Stimulated activated CD8-positive, alpha-beta memory T cell treated with anti-CD3 and anti-CD28 coated beads, Interleukin-15, amount 100 ng/mL, for 1 hour (primary cell): ENCODE data around the gene DNAI4.
"Not testable (repeated sequence)": the region's sequence is repeated elsewhere in the genome, so short reads cannot be mapped to it uniquely, and the experiment has no call there.

Experiments
- DNase-seq: peaks from one replicate; pipeline ENCODE4 v3.0.0-alpha.2; 2020; ENCODE audit warnings: low read depth

DNAI4 gene

GRCh38 chr1:66929691-66929998 is 5.0 kb upstream of the DNAI4 start:
- DNase-seq: no peak

GRCh38 chr1:66929146-66929688 is 4.6 kb upstream of the DNAI4 start:
- DNase-seq: no peak

GRCh38 chr1:66927528-66927927 is 2.9 kb upstream of the DNAI4 start:
- no peak for DNase-seq

GRCh38 chr1:66925944-66926343 is 1.3 kb upstream of the DNAI4 start:
- no peak for DNase-seq

GRCh38 chr1:66925558-66925910 is 878 bp upstream of the DNAI4 start:
- DNase-seq: no peak

GRCh38 chr1:66920543-66920942 is 4.1 kb downstream of the DNAI4 start:
- DNase-seq: no peak

- DNase-seq: no peak
These were observed 4.8 kb downstream of the DNAI4 start for GRCh38 chr1:66919828-66920227.

GRCh38 chr1:66919063-66919462 is 5.6 kb downstream of the DNAI4 start:
- no peak for DNase-seq

GRCh38 chr1:66917476-66917875 is 7.2 kb downstream of the DNAI4 start:
- DNase-seq: no peak

- DNase-seq: no peak
These were observed 8.3 kb downstream of the DNAI4 start for GRCh38 chr1:66916320-66916719.

GRCh38 chr1:66915203-66915602 is 9.5 kb downstream of the DNAI4 start:
- DNase-seq: not testable (repeated sequence)

- no peak for DNase-seq
These were observed 30.9 kb downstream of the DNAI4 start for GRCh38 chr1:66893712-66894111.

GRCh38 chr1:66890621-66891020 is 34.0 kb downstream of the DNAI4 start:
- DNase-seq: no peak

GRCh38 chr1:66889030-66889429 is 35.6 kb downstream of the DNAI4 start:
- no peak for DNase-seq

GRCh38 chr1:66876664-66877063 is 48.0 kb downstream of the DNAI4 start:
- no peak for DNase-seq

- no peak for DNase-seq
These were observed 51.5 kb downstream of the DNAI4 start for GRCh38 chr1:66873111-66873510.

- not testable (repeated sequence) for DNase-seq
These were observed 52.6 kb downstream of the DNAI4 start for GRCh38 chr1:66872024-66872423.

- DNase-seq: no peak
These were observed 57.2 kb downstream of the DNAI4 start for GRCh38 chr1:66867501-66867900.

GRCh38 chr1:66860529-66860928 is 64.1 kb downstream of the DNAI4 start:
- DNase-seq: no peak

GRCh38 chr1:66853379-66853778 is 71.3 kb downstream of the DNAI4 start:
- no peak for DNase-seq

- no peak for DNase-seq
These were observed 71.8 kb downstream of the DNAI4 start for GRCh38 chr1:66852870-66853269.

GRCh38 chr1:66850989-66851388 is 73.7 kb downstream of the DNAI4 start:
- no peak for DNase-seq

GRCh38 chr1:66848193-66848592 is 76.5 kb downstream of the DNAI4 start:
- DNase-seq: no peak

- DNase-seq: no peak
These were observed 83.7 kb downstream of the DNAI4 start for GRCh38 chr1:66840929-66841328.

- DNase-seq: no peak
These were observed 89.7 kb downstream of the DNAI4 start for GRCh38 chr1:66834926-66835325.
